GM18526 (cell line): ENCODE measurements around the gene JAZF1.

Experiments used
- POLR2A ChIP-seq: IDR thresholded peaks from 3 replicates; pipeline ENCODE4 v1.6.1; 2011; ENCODE audit not compliant: insufficient read length; ENCODE audit errors: extremely low read depth

Gene JAZF1

GRCh38 chr7:28112883-28113540, 67.6 kb downstream of the JAZF1 start:
- no peak for TF ChIP-seq POLR2A

- no peak for TF ChIP-seq POLR2A
Observed at GRCh38 chr7:28112467-28112866, 68.1 kb downstream of the JAZF1 start.

GRCh38 chr7:28112012-28112411, 68.6 kb downstream of the JAZF1 start:
- no peak for TF ChIP-seq POLR2A

GRCh38 chr7:28110427-28111012, 70.1 kb downstream of the JAZF1 start:
- no peak for TF ChIP-seq POLR2A

- TF ChIP-seq POLR2A: no peak
Observed at GRCh38 chr7:28108747-28109146, 71.8 kb downstream of the JAZF1 start.

- TF ChIP-seq POLR2A: no peak
Observed at GRCh38 chr7:28107960-28108359, 72.6 kb downstream of the JAZF1 start.

- TF ChIP-seq POLR2A: no peak
Observed at GRCh38 chr7:28106321-28106829, 74.2 kb downstream of the JAZF1 start.

- no peak for TF ChIP-seq POLR2A
Observed at GRCh38 chr7:28105234-28105633, 75.4 kb downstream of the JAZF1 start.

- no peak for TF ChIP-seq POLR2A
Observed at GRCh38 chr7:28104811-28105210, 75.8 kb downstream of the JAZF1 start.

GRCh38 chr7:28104041-28104541, 76.5 kb downstream of the JAZF1 start:
- TF ChIP-seq POLR2A: no peak

- TF ChIP-seq POLR2A: no peak
Observed at GRCh38 chr7:28102797-28103196, 77.8 kb downstream of the JAZF1 start.

GRCh38 chr7:28096713-28097112, 83.9 kb downstream of the JAZF1 start:
- TF ChIP-seq POLR2A: no peak

- TF ChIP-seq POLR2A: no peak
Observed at GRCh38 chr7:28095231-28095630, 85.4 kb downstream of the JAZF1 start.

GRCh38 chr7:28093623-28094232, 86.9 kb downstream of the JAZF1 start:
- TF ChIP-seq POLR2A: no peak

- no peak for TF ChIP-seq POLR2A
Observed at GRCh38 chr7:28091190-28091589, 89.4 kb downstream of the JAZF1 start.

GRCh38 chr7:28088901-28089714, 91.5 kb downstream of the JAZF1 start:
- no peak for TF ChIP-seq POLR2A

GRCh38 chr7:28088032-28088431, 92.6 kb downstream of the JAZF1 start:
- TF ChIP-seq POLR2A: no peak
